Activated CD4-positive, alpha-beta T cell treated with anti-CD3 and anti-CD28 coated beads, Interleukin-2, Interleukin-4, amounts not matched to agents 100 ng/mL and 50 ng/mL, durations not matched to agents 16 hours and 8 hours (primary cell): ENCODE data around the gene FAM171A1.
A peak's percentile ranks its signal among the peaks of the same experiment; 100 is the strongest.
"Not testable (repeated sequence)": the region's sequence is repeated elsewhere in the genome, so short reads cannot be mapped to it uniquely, and the experiment has no call there.

ENCODE experiments used
- DNase-seq: peaks from one replicate; pipeline ENCODE4 v3.0.0-alpha.2; 2020; ENCODE audit warnings: low spot score

The FAM171A1 gene

GRCh38 chr10:15280974-15281373, 90.1 kb downstream of the FAM171A1 start:
- DNase-seq = no peak

GRCh38 chr10:15280462-15280861, 90.6 kb downstream of the FAM171A1 start:
- DNase-seq = no peak

- DNase-seq = no peak
Observed at GRCh38 chr10:15279236-15279635, 91.9 kb downstream of the FAM171A1 start.

- no peak for DNase-seq
Observed at GRCh38 chr10:15278786-15279185, 92.3 kb downstream of the FAM171A1 start.

GRCh38 chr10:15276039-15276438, 95.0 kb downstream of the FAM171A1 start:
- not testable (repeated sequence) for DNase-seq

- not testable (repeated sequence) for DNase-seq
Observed at GRCh38 chr10:15269838-15270237, 101.3 kb downstream of the FAM171A1 start.

- no peak for DNase-seq
Observed at GRCh38 chr10:15267496-15267895, 103.6 kb downstream of the FAM171A1 start.

GRCh38 chr10:15266117-15266516, 105.0 kb downstream of the FAM171A1 start:
- DNase-seq = no peak

- DNase-seq = no peak
Observed at GRCh38 chr10:15265558-15265957, 105.5 kb downstream of the FAM171A1 start.

GRCh38 chr10:15265056-15265455, 106.0 kb downstream of the FAM171A1 start:
- no peak for DNase-seq

GRCh38 chr10:15263657-15264323, 107.3 kb downstream of the FAM171A1 start:
- DNase-seq = no peak

- DNase-seq = no peak
Observed at GRCh38 chr10:15262036-15262713, 108.9 kb downstream of the FAM171A1 start.

GRCh38 chr10:15259136-15259535, 112.0 kb downstream of the FAM171A1 start:
- DNase-seq = no peak

- DNase-seq = no peak
Observed at GRCh38 chr10:15258255-15258654, 112.8 kb downstream of the FAM171A1 start.

GRCh38 chr10:15255961-15256360, 115.1 kb downstream of the FAM171A1 start:
- no peak for DNase-seq

GRCh38 chr10:15254808-15255648, 116.1 kb downstream of the FAM171A1 start:
- peak; percentile 12 for DNase-seq

GRCh38 chr10:15253951-15254807, 116.9 kb downstream of the FAM171A1 start:
- DNase-seq = no peak

GRCh38 chr10:15252396-15252795, 118.7 kb downstream of the FAM171A1 start:
- DNase-seq = no peak

- no peak for DNase-seq
Observed at GRCh38 chr10:15251791-15252380, 119.2 kb downstream of the FAM171A1 start.

- no peak for DNase-seq
Observed at GRCh38 chr10:15245530-15245929, 125.6 kb downstream of the FAM171A1 start.

GRCh38 chr10:15244635-15245197, 126.4 kb downstream of the FAM171A1 start:
- peak; percentile 42 for DNase-seq
